ENCODE data around the gene FBXO47.
A peak's percentile ranks its signal among the peaks of the same experiment; 100 is the strongest.

FBXO47 gene

DNA sequence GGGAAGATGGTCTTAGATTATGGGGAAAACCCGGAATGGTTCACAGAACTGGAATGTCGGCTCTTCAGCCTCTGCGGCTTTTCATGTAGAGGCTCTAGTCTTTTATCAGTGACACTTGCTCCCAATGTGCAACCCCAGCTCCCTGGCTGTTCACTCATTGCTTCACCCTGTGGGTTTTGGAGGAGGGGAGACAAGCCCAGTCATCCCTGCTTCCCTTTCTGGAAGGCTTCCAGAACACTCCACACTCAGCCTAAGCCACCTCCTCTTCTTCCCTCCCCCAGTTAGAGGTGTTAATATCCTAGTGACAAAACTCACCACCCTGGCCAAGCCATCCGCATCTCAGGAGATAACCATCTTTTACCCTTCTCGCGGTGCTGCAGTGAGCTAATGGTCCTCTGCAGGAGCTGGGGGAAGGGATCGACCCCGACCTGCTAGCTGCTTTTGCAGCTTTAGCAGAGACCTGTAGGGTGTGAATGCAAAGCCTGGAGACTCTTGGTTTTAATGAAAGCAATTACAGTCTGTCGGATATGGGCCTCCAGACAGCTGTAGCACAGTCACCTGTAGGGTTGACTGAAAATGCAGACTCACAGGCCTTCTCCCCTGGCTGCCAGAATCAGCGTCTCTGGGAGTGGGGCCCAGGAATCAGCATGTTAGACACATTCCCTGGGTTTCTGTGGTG is 66.1 kb downstream of the FBXO47 start:
- no peak for DNase-seq

DNA sequence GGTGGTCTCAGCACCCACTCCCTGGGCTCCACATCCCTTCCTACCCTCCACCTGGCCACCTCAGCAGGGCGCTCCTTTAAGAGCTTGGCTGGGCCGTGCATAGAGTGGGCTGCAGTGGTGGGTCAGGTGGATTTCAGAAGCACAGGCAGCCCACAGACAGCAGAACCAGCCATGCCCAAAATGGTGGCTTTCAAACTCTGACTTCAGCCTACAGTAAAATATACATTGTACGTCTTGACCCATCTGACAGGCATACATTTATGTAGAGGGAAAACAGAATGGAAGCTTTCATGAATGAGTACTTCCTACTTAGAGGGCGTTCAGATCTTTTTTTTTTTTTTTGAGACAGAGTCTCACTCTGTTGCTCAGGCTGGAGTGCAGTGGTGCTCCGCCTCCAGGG is 67.8 kb downstream of the FBXO47 start:
- no peak for DNase-seq

DNA sequence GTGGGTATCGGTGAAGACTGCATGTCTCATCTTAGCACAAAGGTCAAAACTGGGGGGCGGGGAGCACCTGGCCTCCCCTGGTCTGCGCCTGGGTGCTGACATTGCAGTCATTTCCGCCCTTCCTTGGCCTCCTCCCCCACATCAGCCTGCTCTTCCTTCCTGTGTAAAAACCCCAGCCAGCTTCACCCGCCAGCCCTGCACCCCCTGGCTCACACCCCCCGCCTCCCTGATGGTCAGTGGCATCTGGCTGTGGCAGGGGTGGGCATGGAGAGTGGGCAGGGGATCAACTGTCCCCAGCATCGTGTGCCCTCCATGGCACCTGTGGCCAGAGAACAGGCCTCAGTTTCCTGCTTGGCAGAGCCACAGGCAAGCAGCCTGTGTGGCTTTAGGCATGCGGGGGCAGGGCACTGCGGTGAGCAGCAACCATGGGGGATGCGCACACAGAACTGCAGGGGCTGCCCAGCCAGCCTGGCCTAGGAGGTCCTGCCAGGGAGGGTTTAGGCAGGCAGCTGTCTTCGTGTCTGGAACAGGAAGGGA is 68.3 kb downstream of the FBXO47 start:
- DNase-seq: peak; percentile 65

DNA sequence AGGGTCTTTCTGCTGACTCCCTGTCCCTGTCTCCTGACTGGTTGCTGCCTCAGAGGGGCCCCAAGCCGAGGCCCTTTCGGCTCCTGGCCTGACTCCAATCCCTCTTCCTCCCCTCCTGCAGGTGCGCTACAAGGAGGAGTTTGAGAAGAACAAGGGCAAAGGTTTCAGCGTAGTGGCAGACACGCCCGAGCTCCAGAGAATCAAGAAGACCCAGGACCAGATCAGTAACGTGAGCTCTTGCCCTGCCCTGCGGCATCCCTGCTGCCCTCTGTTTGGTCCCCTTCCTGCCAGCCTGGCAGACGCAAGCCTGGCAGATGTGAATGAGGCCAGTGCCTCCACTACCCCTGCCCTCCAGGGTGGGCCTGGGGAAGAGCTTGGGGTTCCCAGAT is 68.9 kb downstream of the FBXO47 start:
- DNase-seq: no peak

DNA sequence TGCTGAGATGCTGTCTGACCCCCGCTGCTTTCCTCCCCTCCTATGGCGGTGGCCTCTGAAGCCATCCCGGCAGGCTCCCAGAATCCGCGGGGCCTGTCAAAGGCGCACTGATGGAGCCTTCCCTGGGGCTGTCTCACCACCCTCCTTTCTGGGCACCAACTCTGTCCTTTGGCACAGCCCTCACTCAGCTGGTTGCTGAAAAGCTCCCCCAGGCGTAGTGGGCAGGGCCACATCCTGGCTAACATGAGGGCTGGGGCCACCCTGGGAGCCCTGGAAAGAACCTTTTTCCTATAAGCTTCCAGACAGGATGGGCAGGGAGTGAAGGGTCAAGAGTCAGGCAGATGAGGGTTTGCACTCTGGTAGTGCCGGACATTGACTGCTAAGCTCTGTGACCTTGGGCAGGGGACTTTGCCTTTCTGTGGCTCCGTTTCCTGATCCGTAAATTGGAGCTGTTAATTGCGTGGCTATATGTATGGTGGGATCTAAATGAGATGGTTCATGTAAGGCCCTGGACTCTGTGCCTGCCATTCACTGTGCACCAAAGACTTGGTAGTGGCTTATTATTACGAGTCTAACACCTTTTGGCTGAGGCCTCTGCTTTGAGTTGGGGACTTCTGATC is 69.4 kb downstream of the FBXO47 start:
- DNase-seq: no peak

DNA sequence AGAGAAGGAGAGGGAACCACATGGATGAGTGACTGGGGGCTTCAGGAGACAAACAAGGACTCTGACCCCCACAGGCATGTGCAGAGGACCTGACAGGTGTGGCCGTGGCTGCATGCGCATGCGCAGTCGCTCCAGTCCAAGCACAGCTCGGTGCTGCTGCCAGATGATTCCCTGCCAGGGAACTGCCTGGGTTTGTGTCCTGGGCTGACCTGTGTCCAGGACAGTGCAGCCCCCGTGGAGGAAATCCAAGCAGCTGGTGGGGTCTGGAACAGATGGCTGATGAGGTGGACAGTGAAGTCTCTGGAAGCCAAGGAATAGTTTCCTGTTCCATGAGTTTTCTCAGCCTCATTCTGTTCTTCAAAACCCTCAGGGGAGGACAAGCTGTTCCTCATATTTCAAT is 70.0 kb downstream of the FBXO47 start:
- DNase-seq: no peak

DNA sequence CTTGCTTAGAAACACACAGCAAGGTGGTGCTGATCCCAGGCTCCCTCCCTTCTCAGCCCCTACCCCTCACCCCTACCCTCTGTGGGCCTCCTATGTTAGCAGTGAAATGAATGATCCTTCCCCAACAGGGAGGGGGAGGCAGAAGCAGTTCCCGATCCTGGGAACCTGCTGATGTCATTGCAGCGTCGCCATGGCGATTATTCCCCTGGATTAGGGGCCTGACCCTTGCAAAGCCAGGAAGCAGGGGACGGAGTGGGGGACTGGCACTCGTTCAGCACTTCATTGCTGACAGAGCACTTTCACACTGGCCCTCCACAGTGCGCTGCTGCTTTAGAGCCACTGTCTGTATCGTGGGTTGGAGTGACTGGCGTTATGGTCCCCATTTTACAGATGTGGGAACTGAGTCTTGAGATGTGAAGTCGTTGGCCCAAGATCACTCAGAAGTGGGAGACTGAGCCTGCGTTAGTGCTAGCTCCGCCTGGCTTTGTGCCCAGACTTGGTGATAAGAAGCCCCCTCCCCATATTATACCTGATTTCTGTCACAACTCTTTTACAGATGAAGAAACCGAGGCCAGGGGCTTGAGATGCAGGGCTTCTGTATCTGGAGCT is 70.8 kb downstream of the FBXO47 start:
- DNase-seq: no peak

DNA sequence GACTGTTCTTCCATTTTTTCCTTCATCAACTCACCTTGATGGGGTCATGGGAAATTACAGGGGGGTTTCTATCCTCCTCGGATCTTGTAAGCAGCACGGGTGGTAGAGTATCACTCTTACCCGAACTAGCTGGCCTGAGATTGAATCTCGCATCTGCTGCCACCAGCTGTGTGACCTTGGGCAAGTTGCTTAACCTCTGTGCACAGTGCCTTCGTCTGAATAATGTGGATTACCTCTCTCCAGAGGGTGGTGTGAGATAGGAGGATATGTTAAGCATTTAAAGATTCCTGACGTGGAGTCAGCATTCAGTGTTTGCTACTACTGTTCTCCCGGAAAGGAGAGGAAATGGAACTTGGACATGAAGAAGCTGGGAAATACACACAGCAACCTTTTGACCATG is 72.9 kb downstream of the FBXO47 start:
- DNase-seq: no peak

DNA sequence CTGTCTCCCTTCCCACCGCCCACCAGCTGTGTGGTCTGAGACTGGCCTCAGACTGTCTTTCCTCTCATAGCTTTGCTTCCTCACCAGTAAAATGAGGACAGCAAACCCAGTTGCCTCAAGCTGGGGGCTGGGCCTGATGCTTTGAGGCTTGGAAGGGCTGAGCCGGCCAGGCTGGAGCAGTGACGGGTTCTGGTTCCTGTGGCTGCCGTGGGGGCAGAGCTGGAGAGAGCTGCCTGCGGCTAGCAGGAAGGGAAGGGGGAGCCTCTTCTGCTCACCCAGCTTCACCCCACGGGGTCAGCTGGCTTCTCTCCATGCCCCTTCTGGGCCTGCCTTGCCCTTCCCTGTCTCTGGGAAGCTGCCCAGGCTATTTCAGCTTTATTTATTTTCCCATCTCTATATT is 73.6 kb downstream of the FBXO47 start:
- DNase-seq: no peak

DNA sequence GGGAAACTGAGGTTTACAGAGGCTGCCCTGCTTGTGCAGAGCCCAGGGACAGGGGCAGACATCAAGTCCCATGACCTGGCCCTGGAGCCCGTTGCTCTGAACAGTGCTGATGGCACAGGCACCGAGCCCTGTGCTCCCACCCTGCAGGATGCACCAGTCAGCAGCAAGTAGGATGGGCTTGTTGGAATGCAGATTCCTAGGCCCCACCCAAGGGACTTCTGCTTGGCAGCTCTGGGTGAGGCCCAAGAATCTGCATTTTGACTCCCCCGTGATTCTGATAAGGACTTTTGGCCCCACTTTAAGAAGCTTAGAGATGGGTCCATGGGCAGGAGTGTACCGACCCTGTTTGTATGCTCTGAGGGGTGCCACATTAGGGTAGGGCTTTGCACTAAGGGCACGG is 74.1 kb downstream of the FBXO47 start:
- no peak for DNase-seq

DNA sequence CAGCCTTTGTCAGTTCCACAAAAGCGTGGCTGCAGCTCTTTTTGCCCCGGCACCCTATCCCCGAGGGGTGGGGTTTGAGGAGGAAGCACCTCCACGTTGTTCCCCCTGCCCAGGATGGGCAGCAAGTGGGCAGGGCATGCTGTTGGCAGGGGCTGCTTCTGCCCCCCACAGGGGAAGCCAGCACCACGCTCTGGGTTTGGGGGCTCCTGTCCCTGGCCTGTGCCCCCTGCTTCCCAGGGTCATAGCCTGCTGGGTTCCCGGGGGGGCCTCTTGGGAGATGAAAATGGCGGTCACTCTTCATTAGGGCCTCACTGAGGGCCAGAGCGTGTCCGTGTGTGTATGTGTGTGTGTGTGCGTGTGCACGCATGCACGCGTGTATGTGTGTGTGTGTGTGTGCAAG is 74.6 kb downstream of the FBXO47 start:
- DNase-seq: no peak

DNA sequence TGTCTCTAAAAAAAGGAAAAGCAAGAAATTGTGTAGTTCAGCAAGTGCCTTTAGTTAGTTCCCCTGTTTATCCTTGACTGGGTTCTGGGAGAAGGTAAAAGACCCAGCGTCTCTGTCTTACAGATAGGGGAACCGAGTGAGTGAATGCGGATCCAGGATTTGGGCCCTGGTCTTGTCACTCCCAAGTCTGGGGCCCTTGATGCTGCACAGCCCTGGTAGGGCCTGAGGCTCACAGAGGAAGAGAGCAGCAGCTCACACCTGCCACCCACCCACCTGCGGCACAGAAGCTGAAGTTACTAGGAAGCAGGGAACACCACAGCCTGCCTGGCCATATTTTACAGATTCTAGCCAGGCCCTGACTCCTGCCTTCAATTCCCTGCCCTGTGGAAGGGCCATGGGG is 75.1 kb downstream of the FBXO47 start:
- DNase-seq: no peak

DNA sequence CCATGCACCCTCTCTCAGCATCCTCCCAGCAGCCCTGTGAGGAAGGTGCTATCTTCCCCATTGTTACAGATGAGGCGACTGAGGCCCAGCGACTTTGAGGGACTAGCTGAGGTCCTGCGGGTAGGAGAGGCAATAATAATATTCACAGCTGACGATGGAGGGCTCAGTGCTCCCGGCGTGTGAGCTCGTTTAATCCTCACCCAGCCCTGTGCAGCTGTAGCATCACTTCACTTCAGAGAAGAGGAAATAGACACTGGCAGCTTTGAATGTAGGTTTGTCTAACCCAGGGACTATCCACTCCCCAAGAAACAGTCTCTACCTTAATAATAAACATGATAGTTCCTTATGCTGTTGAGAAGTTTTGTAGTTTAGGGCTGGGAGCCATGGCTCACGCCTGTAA is 75.8 kb downstream of the FBXO47 start:
- no peak for DNase-seq

DNA sequence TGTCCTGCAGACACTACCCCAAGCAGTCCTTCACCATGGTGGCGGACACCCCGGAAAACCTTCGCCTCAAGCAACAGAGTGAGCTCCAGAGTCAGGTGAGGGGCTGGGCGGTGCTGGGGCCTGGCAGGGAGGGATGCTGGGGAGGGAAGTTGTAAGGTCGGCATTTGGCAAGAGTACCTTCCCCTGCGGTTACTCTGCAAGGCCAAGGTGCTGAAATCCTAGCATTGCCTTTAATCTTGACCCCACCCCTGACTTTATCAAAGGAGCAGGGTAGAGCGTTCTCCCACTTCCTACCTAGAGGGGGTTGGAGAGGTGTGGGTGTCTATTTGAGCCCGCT is 76.8 kb downstream of the FBXO47 start:
- DNase-seq: no peak

DNA sequence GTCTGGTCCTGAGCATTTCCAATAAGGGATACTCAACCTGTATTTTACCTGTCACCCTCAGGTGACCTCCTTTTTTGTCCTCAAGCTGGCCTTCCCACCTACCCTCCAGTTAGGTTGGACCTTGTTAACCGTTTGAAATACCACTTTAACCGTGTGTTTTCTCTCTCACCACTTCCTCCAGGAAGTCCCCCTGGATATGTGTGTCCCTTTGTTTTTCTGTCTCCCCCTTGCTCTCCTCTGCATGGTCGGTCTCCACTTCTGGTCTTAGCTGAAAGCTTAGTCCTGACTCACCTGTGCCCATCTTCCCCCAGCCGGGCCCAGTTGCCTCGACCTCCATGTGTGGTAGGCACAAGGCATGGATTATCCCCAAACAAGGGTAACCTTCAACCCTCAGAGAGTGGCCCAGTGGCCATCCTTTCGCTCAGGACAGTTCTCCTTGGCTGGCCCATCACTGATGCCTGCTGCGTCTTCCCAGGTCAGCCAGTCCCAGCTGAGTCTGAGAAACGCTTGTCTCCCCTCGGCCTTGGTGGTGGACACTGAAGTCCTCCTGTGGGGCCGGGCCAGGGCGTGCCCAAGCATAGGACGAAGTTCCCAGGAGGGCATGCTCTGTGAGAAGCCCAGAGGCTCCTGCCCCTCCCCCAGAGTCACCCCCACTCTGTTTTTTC is 77.3 kb downstream of the FBXO47 start:
- no peak for DNase-seq

DNA sequence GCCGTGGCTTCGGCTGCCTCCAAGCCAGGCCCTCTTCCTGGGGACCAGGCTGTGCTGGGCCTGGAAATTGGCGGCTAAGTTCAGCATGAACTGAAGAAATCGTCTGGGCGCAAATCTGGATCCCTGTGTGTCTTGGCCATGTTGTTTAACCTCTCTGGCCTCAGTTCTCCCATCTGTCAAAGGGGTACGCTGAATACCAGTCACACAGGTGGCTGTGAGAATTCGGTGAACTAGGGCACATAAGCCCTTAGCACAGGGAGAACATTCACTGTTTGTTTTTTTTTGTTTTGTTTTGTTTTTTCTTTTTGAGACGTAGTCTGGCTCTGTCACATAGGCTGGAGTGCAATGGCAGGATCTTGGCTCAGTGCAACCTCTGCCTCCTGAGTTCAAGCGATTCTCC is 78.4 kb downstream of the FBXO47 start:
- no peak for DNase-seq

DNA sequence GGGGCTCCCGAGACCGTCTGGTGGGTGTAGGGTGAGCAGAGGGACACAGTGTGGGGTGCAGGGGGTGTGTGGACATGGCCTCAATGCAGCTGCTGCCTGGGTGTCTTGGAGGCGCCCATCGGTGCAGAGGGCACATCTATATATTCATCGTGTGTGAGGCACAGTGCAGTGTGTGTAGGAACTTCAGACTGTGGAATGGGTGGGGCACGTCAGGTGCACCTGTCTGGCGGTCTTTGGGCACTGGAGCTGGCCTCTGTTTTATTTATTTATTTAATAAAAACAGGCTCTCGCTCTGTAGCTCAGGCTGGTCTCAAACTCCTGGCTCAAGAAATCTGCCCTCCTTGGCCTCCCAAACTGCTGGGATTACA is 80.6 kb downstream of the FBXO47 start:
- DNase-seq: no peak

Data from activated CD4-positive, alpha-beta T cell treated with anti-CD3 and anti-CD28 coated beads for 1 hour (primary cell).